Left lung (tissue), 10 donors: ENCODE measurements around the gene SOS1. TPM values are rescaled to one million over a fixed set of nuclear protein-coding genes. Genes with fewer than 3 reads are reported as not detected.

Experiments
- ATAC-seq: fragments of 200-7000 bp; cut with Tn5 transposase; one replicate; pipeline ENCODE4 v1.9.1; 2020; ENCODE audit warnings: moderate library complexity
- DNase-seq, 4 donors: peaks; one replicate each; pipeline ENCODE4 v3.0.0-alpha.2; 2013 to 2020
- H3K27ac ChIP-seq, 2 donors: fragments of 200-600 bp; sonication (generic) in 1 of 2; one replicate each; pipeline versions ENCODE4 v1.5.0 to v1.8.0; 2020 to 2021
- H3K27me3 ChIP-seq, 2 donors: fragments of 200-600 bp; sonication (generic) in 1 of 2; one replicate each; pipeline versions ENCODE4 v1.5.0 to v1.8.0; 2020 to 2021
- H3K36me3 ChIP-seq, 2 donors: fragments of 200-600 bp; sonication (generic) in 1 of 2; one replicate each; pipeline versions ENCODE4 v1.5.0 to v1.8.0; 2020 to 2021
- H3K4me1 ChIP-seq, 2 donors: fragments of 200-600 bp; one replicate each; pipeline ENCODE4 v1.8.0; 2021
- H3K4me3 ChIP-seq, 2 donors: fragments of 200-600 bp; sonication (generic) in 1 of 2; one replicate each; pipeline versions ENCODE4 v1.5.0 to v1.8.0; 2020 to 2021; ENCODE audit warnings: mild to moderate bottlenecking in 1 of 2
- H3K9me3 ChIP-seq, 2 donors: fragments of 200-600 bp; sonication (generic) in 1 of 2; one replicate each; pipeline versions ENCODE4 v1.5.0 to v1.8.0; 2020 to 2021
- CTCF ChIP-seq, 2 donors: fragments of 200-600 bp; sonication (generic) in 1 of 2; IDR thresholded peaks; one replicate each; pipeline versions ENCODE4 v1.5.0 to v1.8.0; 2021; ENCODE audit warnings: antibody characterized with exemption in 2 of 2
- intact Hi-C, 2 donors: fragments of 100-400 bp; cut with DNase I; formaldehyde crosslinking; loops; one replicate each; pipeline versions ENCODE4 v1.11.2 to v1.14.2; 2022
- polyA plus RNA-seq, 6 donors: library from polyadenylated mRNA; unstranded; fragments of 120-200 nt; gene quantifications; one replicate each; pipeline ENCODE4 v1.2.1, GENCODE V29; 2013; ENCODE audit not compliant: insufficient read length in 6 of 6
- total RNA-seq, 2 donors: library from RNA; stranded (reverse); fragmentation: NEBNext Ultra II Directional; extraction: Animal tissue kit (Norgen Biotek cat#: 25700); gene quantifications; one replicate each; pipeline ENCODE4 v1.2.1, GENCODE V29; 2021
- donor health status: DM: no; HTN: yes; CAD: no.
- donor health status: DM: no; HTN: no; CAD: no.

Gene SOS1
- total and polyA plus RNA-seq, 8 donors: 31.3 to 69.2 (median 60.7) TPM

DNA sequence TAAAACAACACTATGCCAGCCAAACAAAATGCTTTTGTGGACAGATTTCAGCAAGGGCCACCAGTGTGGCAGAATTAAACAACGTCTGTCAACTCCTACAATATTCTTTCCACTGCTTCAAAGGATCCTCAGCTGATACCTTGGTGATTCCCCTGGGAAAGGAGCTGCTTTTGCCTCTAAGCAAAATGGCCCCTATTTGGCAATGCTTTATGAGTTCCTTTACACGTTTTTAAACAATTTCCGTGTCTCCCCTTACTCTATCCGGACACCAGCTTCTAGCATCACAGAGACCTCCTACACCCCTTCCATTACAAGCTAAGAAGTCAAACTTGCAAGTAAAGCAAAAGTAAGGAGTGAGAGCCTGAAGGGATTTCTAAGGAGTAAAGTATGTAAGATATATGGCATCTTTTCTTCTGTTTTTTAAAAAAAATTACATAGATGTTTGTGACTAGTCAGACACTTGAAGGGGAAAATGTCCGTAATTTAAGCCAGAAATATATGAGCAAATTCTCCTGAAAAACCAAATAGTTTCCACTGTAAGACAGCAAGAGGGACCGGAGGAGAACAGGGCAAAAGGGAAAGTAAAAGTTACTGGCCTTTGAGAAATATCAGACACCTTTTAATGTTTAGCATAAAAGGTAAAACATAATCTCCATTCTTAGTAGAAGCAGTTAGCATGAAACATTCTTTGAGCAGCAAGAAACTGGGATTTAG is 1.9 kb downstream of the SOS1 start:
- H3K4me3 ChIP-seq: peak overlapping the region; percentile 81 to 89
- peaks cover 0 to 3% of the 10 kb centered on the region in 2 donors for H3K36me3 ChIP-seq
- ATAC-seq: no peak
- no peaks in the 10 kb centered on the region for H3K9me3 ChIP-seq
- intact Hi-C loops: loop anchor here in 1 of 2 donors (10.0 kb wide), 1 partner anchor 54 kb away; no protein-coding TSS in a partner anchor
- no peaks in the 10 kb centered on the region for H3K27me3 ChIP-seq
- peak overlapping the region; percentile 96 to 97 for H3K27ac ChIP-seq
- H3K4me1 ChIP-seq: peaks cover 17 to 62% of the 10 kb centered on the region in 2 donors
- DNase-seq: no peak
- TF ChIP-seq CTCF (IDR thresholded peaks at IDR 0.05): no peak

GRCh38 chr2:39115556-39115955 is 5.3 kb downstream of the SOS1 start:
- Histone ChIP-seq H3K36me3 (peaks cover 0 to 19% of the 10 kb centered on the region in 2 donors), H3K27ac (no peak overlapping the region), H3K4me3 (no peak overlapping the region), H3K4me1 (peaks cover 9 to 53% of the 10 kb centered on the region in 2 donors), H3K9me3 (no peaks in the 10 kb centered on the region), H3K27me3 (no peaks in the 10 kb centered on the region)
- intact Hi-C loops: loop anchor here in 1 of 2 donors (10.0 kb wide), 1 partner anchor 51 kb away; no protein-coding TSS in a partner anchor
- ATAC-seq (no peak), DNase-seq (no peak)
- no peak for TF ChIP-seq CTCF (IDR thresholded peaks at IDR 0.05)

GRCh38 chr2:39114771-39115170 is 6.1 kb downstream of the SOS1 start:
- Histone ChIP-seq H3K27me3 (no peaks in the 10 kb centered on the region), H3K4me3 (no peak overlapping the region), H3K9me3 (no peaks in the 10 kb centered on the region), H3K4me1 (peaks cover 9 to 57% of the 10 kb centered on the region in 2 donors), H3K27ac (no peak overlapping the region), H3K36me3 (peaks cover 0 to 19% of the 10 kb centered on the region in 2 donors)
- DNase-seq (no peak), ATAC-seq (no peak)
- intact Hi-C loops: loop anchor here in 1 of 2 donors (10.0 kb wide), 1 partner anchor 50 kb away; no protein-coding TSS in a partner anchor
- TF ChIP-seq CTCF (IDR thresholded peaks at IDR 0.05): no peak

- intact Hi-C loops: no loop called here
- no peak for TF ChIP-seq CTCF (IDR thresholded peaks at IDR 0.05)
- Histone ChIP-seq H3K4me3 (no peak overlapping the region), H3K36me3 (peaks cover 0 to 16% of the 10 kb centered on the region in 2 donors), H3K27me3 (no peaks in the 10 kb centered on the region), H3K9me3 (no peaks in the 10 kb centered on the region), H3K4me1 (peaks cover 0 to 36% of the 10 kb centered on the region in 2 donors), H3K27ac (no peak overlapping the region)
- no peak for DNase-seq
- no peak for ATAC-seq
These were observed 11.3 kb downstream of the SOS1 start for GRCh38 chr2:39109537-39109936.

- no peaks in the 10 kb centered on the region for H3K9me3 ChIP-seq
- TF ChIP-seq CTCF (IDR thresholded peaks at IDR 0.05): no peak
- H3K36me3 ChIP-seq: peaks cover 0 to 16% of the 10 kb centered on the region in 2 donors
- no peak overlapping the region for H3K4me3 ChIP-seq
- no peak for DNase-seq
- no peak for ATAC-seq
- no peak overlapping the region for H3K27ac ChIP-seq
- no peaks in the 10 kb centered on the region for H3K27me3 ChIP-seq
- intact Hi-C loops: no loop called here
- peaks cover 0 to 24% of the 10 kb centered on the region in 2 donors for H3K4me1 ChIP-seq
These were observed 12.5 kb downstream of the SOS1 start for GRCh38 chr2:39108377-39108776.
